ENCODE measurements around the gene SLC12A8.

DNA sequence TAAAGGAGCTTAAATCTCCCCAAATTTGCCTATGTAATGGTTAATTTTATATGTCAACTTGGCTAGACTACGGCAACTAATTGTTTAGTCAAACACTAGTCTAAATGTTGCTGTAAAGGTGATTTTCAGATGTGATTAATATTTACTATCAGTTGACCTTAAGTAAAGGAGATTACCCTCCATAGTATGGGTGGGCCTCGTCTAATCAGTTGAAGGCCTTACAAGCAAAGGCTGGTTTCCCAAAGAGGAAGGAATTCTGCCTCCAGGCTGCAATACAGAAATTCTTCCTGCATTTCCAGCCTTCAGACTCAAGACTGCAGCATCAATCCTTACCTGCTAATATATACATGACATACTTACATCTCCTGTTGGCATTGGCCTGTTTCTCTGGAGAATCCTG, 23.6 kb downstream of the SLC12A8 start:
- TF ChIP-seq, protein P1, sequence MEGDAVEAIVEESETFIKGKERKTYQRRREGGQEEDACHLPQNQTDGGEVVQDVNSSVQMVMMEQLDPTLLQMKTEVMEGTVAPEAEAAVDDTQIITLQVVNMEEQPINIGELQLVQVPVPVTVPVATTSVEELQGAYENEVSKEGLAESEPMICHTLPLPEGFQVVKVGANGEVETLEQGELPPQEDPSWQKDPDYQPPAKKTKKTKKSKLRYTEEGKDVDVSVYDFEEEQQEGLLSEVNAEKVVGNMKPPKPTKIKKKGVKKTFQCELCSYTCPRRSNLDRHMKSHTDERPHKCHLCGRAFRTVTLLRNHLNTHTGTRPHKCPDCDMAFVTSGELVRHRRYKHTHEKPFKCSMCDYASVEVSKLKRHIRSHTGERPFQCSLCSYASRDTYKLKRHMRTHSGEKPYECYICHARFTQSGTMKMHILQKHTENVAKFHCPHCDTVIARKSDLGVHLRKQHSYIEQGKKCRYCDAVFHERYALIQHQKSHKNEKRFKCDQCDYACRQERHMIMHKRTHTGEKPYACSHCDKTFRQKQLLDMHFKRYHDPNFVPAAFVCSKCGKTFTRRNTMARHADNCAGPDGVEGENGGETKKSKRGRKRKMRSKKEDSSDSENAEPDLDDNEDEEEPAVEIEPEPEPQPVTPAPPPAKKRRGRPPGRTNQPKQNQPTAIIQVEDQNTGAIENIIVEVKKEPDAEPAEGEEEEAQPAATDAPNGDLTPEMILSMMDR (conservative IDR thresholded peaks at IDR 0.05), result no peak
- TF ChIP-seq ZFX (IDR thresholded peaks at IDR 0.05), result no peak

All from C4-2B (cell line).